GM19395 (cell line): ENCODE data around the gene NECTIN4.
"Not testable (repeated sequence)": the region's sequence is repeated elsewhere in the genome, so short reads cannot be mapped to it uniquely, and the experiment has no call there.

Source experiments
- ATAC-seq: cut with Tn5 transposase; IDR thresholded peaks from one replicate; pipeline ENCODE4 v1.9.1; 2021; ENCODE audit warnings: mild to moderate bottlenecking, moderate library complexity; ENCODE audit not compliant: unreplicated experiment

Gene NECTIN4

DNA sequence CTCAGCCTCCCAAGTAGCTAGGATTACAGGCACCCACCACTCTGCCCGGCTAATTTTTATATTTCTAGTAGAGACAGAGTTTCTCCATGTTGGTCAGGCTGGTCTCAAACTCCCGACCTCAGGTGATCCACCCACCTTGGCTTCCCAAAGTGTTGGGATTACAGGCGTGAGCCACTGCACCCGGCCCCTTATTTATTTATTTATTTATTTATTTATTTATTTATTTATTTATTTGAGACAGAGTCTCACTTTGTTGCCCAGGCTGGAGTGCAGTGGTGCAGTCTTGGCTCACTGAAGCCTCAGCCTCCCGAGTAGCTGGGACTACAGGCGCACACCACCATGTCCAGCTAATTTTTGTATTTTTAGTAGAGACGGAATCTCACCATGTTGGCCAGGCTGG, 23.7 kb downstream of the NECTIN4 start:
- ATAC-seq: not testable (repeated sequence)

GRCh38 chr1:161063936-161064335, 25.4 kb downstream of the NECTIN4 start:
- ATAC-seq: not testable (repeated sequence)

- no peak for ATAC-seq
Measured at GRCh38 chr1:161061419-161061818, 27.9 kb downstream of the NECTIN4 start.

- no peak for ATAC-seq
Measured at GRCh38 chr1:161059293-161059692, 30.1 kb downstream of the NECTIN4 start.

DNA sequence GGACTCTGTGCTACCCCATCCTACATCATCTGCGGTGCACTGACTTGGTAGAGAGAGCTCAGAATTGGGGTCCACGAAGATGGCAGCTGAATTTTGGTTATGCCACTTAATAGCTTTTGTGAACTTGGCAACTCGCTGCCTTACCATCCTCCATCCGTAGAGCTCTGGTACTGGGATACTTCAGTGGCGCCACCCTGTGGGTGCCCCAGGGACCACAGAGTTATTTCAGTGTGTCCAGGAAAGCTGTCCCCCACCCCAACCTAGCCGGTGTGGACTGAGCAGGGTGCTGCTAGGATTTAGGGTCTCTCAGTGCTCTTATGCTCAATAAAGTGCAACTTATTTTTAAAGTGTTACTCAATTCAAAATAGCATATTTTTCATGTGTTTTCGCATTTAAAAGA, 34.6 kb downstream of the NECTIN4 start:
- ATAC-seq: no peak

DNA sequence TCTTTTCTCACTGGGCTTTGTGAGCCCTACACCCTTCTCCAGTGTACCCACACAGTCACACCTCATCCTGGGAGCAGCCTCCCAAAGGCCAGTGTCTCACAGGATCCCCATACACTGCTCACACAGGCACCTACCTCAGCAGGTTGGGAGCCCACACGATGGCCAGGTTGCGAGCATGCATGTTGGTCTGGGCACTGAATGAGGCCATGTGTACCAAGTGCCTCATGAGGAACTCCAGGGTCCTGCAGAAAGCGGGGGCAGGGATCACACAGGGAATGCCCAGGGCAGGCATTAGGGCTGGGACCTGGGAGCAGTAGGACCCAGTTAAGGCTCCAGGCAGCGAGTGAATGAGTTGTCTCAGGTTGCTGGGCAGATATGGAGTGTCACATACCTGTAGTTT, 35.1 kb downstream of the NECTIN4 start:
- ATAC-seq: no peak

DNA sequence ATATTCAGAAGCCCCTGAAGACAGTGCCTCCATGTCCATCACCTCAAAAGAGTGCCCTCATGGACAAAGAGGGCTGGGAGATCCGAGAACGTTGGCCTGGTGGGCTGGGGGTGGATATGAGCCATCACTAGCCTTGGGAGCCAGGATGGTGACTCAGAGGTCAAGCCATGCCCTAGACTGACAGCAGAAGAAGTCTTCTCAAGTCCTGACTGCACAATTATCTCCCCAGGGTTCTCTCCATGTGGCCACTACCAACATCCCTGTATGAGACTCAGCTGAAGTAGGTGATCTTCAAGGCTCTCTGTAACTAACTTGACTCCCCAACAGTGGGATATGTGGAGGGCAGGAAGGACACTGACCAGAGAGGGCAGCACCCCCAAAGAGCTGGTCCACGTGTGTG, 36.5 kb downstream of the NECTIN4 start:
- ATAC-seq: no peak

DNA sequence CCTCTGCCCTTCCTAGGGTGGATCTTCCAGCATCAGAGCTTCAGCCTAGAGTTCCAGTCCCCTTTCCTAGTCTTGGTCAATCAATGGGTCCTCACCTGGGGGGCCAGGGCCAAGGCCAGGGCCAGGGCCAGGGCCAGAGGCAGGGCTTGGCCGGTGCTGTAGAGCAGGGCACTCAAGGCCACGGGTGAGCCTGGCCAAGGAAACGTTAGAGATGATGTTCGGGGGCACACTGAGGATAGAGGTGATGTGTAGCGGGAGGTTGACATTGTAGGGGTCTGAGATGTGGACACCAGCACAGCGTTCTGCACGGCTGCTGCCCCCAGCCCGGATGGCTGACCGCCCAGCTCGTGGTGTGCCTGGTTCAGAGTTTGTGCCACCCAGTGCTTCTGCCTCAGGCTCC, 38.1 kb downstream of the NECTIN4 start:
- no peak for ATAC-seq

DNA sequence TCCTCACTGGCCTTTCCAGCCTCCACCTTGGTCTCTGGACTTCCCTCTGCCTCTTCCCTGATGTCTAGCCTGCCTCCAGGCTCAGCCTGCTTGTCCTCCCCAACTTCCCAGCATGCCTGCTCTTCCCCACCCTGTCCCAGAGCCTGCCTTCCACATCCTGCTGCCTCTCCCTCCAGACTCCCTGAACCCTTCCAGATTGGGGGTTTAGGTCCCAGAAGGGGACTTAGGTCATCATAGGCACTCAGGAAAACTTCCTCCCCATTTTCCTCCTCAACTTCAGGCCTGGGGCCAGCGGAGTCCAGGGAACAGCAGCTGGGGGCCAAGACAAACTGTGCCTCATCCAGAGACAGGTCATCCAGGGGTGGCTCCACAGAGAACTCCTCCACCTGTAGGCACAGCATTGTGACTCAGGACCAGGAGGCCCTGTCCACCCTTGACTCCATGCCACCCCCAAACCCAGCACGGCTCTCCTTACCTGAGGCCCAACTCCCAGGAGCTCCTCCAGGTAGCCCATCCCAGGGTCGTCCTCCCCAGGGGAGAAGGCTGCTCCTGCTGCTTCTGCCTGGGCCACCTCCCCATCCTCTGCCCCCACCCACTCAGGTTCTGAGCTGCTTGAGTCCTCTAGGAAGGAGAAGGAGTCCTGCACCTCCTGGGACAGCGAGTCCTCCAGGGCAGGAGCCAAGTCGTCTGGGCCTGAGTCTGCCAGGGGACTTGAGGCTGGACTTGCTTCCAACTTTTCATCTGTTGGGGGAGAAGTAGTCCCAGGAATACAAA, 40.2 kb downstream of the NECTIN4 start:
- ATAC-seq: no peak

DNA sequence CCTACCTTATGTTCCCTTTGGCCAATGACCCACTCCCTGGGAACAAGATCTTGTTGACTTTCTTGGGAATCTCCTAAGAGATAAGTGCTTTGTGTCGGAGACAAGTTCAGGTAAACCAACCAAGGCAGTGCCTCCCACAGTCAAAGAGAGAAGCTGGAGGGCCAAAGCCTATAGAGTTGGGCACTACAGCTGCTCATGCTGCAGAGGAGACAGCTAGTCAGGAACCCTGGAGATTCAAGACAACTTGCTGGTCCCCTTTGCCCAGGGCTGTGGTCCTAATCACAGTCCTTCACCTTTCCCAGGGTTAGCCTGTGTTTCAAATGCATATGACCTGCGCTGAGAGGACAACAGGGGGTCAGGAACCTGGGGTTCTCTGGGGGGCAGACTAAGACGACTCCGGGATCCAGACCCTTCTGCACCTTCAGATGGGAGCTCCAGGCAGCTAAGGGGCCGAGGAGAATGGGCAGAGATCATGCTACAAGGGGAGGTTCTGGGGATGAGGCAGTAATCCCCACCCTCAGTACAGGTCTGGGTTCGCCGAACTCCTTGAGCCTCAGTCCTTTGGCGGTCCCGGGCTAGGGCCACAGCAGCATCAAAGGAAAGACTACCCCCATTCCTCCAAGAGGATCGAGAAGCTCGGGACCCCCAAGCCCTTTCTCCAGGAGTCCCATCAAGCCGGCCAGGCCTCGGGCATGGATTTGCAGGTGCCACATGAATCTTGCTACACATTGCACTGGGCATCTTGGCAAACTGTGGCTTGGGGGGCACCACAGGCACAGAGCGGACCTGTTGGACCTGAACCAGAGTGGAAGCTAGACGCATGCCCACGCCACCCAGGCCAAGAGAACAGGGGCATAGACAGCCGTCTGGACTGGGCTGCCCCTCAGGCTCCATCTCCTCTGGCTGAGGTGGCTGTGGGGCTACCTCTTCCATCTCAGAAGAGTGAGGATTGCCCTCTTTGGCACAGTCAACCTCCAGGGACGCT, 41.6 kb downstream of the NECTIN4 start:
- no peak for ATAC-seq

DNA sequence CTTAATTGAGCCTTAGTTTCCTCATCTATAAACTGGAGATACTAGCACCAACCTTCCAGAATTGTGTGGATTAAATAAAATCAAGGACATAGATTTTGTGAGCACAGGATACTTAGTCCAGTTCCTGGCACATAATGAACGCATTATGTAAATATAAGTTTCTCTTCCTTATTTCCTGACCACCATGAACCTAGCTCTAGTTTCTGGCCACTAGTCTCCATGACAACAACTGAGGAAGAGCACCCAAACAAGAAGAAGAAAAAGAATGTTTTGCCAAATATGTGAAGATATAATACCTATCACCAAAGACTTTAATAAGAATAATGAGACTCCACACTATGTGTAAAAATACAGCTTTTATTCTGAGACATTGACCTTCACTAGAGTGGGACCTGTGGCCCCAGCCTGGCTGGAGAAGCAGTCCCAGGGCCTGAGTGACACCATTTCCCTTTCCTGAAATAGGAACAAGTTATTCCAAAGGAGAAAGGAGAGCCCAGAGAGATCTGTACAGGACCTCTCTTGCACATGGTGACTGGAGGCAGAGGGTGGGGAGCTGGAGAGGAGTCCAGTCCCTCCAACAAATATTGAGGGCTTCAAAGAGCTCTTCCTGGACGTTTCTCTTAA, 42.6 kb downstream of the NECTIN4 start:
- peak; percentile 38 for ATAC-seq

GRCh38 chr1:161045736-161046604, 43.4 kb downstream of the NECTIN4 start, which contains the start of gene USF1:
Gene USF1 (minus strand): TSS chr1:161045977. CDS start chr1:161043275, 2,702 bp downstream.
- peak; percentile 65 for ATAC-seq

- ATAC-seq: peak; percentile 50
Measured at GRCh38 chr1:161044908-161045735, 44.2 kb downstream of the NECTIN4 start.

- no peak for ATAC-seq
Measured at GRCh38 chr1:161044535-161044907, 44.8 kb downstream of the NECTIN4 start.

- no peak for ATAC-seq
Measured at GRCh38 chr1:161039546-161039945, 49.8 kb downstream of the NECTIN4 start.

DNA sequence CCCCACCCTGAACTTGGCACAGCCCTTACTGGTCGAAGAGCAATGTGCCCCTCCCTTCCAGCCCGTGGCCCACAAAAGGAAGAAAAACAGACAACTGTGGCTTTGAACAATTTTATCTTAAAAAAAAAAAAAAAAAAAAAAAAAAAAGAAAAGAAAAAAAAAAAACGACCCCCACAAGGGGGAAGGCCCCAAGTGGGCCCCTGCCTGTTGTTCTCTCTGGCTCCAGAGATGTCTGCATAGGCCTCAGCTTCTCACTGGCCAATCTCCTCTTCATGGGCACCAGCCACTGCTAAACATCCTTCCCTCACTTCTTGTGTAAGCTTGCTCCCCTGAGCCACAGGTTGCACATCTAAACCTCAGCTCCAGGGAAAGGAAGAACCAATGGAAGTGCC, 50.2 kb downstream of the NECTIN4 start:
- ATAC-seq: no peak

DNA sequence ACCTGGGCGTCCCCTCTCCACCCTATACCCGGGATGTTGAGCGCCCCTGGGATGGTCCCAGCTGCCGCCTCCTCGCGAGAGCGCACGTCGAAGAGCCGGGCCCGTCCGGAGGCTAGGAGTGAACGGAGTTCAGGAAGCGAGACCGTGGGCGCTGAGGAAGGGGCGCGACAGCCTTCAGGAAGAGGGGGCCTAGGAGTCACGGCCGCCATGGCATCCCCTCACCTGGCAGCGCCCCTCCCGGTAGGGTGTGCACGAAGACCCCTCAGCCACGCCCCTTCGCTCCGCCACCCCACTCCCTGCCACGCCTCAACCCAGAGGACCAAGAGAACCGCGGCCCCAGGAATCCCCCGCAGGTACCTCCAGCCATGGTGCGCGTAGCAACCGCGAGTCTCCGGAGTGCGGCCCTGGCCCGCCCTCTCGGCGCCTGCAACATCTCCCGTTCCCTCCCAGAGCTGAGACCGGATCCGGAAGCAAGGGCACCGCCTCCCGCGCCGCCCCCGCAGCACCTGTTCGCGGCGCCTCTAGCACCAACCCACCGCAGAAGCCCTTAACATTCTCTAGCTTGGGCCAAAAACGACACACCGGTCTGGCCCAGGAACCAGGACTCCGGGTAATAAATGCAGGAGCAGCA, 50.7 kb downstream of the NECTIN4 start, which contains the start of gene TSTD1:
Gene TSTD1, minus strand, starts transcription at position 442 of the 631 bp plus-strand sequence. Its CDS starts 75 bp downstream, at position 367.
- peak; percentile 79 for ATAC-seq

DNA sequence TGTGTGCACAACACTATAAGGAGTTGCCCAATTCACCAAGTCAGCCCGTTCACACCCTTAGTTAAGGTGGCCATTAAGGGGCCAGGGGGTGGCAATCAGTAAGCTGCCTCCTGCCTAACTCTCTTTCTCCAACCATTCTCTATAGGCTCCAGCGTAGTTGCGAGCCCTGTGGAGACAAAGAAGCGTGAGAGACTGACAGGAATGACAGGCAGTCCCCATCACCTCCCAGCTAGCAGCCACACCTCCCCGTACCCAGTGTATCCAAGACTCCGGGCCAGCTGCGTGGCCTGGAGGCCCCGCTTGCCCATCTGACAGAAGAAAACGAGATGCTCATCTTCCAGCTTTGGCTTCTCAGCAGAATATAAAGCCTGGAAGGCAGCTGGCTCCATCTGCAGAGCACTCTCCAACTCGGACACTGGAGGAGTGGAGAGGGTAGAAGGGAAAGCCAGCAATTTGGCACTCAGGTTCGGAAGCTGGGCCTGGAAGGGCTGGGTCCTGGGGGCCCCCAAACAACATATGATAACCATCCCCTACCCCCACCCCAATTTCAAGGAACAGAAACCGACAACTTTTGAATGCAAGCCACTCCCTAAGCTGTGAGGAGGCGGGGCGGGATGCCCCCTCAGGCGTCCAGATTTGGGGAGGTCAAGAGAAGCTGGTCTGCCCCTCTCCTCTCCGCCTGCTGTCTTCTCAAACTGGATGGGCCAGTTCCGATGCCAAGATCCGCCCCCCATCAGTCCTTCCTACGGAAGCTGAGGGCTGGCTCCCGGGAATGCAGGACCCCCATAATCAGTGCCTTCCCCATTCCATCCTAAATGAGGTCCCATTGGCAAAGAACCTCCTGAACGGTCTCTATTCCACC, 51.5 kb downstream of the NECTIN4 start:
- no peak for ATAC-seq
